Measurements from ENCODE around the gene EXOC2.
A peak's percentile ranks its signal among the peaks of the same experiment; 100 is the strongest.
"Not testable (repeated sequence)": the region's sequence is repeated elsewhere in the genome, so short reads cannot be mapped to it uniquely, and the experiment has no call there.

Gene EXOC2

DNA sequence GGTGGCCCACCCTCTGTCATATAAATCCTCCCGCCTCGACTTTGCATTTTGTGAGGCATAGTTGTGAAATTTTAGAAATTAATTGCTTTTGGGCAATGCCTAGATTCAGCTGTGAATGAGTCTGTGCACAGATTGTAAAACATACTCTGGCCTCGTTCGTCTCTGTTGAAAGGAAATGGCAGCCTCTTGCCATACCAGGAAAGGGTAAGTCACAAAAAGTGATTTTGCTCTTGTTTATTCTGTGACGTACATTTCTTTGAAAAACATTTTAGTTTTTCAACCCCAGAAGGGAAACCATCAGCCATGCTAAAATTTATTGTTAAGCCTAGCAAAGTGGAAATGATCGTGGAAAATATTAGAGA is 15.3 kb upstream of the EXOC2 start:
- no peak for DNase-seq

DNA sequence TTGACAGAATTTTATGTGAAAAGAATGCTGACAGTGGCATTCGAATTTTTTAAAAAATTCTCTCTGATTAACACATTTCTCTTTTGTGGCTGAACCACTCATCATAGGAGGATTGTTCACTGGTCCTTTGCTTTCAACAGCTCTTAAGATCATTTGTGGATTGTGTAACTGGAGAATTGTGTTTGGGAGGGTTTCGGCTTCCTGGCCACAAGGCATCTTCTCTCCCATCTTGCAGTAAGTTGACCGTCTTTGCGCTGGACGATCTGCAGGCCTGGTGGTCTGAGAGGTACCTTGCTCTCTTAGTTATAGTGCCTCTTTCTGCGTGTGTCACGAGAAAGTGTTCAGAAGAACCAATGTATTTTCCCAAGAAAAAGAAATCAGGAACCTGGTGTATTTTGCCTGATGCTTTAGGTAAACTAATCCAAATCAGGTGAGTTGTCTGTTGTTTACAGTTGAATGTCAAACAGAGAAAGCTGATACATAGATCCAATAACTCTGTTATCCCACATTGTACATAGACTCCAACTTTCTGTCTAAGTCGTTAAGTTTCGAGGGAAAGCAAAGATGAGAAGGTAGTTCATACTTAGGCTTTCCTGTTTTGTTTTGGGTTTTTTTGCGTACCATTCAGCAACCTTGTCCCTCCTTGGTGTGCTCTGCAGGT is 14.8 kb upstream of the EXOC2 start:
- DNase-seq = no peak

DNA sequence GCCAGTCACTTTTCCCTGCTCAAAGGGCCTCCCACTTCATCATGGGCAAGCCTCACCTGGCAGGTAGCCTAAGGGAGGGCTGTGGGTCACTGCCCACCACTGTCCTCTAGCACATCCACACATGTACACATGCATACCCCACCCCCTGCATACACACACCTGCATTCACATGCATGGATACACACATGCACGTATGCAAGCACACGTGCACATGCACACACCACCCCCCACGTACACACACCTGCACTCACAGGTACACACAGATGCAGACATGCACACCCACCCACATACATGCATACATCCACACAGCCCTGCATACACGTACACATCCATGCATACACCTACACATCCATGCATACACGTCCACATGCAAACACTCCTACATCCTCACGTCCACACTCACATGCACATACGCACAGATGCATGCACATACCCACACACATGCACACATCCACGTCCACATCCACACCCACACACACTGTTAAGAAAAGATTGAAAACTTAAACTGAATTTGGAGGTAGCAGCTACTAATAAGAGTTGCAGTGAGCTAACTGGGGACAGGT is 14.0 kb upstream of the EXOC2 start:
- no peak for DNase-seq

DNA sequence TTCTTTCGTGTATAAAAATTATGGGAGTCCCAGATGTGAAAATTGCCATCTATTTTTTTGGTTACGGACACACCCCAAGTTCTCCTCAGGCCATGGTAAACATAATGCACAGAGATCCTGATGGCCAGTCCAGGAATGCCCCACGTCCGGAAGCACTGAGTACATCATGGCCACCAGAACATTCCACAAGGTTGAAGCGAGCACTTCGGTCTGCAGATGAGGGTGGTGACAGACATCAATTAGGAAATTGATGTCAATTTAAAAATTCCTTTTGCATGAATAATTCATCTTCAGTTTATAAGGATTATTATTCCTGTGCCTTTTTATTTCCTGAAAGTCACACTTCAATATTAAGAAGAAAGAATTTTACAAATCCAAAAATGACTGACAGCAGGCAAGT is 13.2 kb upstream of the EXOC2 start:
- DNase-seq = no peak

DNA sequence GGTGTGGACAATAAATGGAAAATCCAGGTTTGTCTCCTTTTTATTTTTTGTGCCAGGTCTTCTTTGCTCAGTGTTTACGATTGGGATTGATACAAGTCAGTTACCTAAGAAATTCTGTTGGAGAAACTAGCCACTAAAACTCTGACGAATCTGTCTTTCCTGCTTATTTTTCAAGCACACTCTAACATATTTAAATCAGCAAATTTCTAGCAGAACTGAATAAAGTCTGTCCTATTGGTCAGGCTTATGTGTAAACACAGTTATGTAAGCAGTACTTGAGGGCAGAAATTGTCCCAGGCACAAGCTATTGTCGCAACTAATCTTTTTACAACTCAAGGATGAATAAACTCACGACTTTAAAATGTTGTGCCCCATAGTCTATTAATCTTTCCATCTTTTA is 12.1 kb upstream of the EXOC2 start:
- no peak for DNase-seq

DNA sequence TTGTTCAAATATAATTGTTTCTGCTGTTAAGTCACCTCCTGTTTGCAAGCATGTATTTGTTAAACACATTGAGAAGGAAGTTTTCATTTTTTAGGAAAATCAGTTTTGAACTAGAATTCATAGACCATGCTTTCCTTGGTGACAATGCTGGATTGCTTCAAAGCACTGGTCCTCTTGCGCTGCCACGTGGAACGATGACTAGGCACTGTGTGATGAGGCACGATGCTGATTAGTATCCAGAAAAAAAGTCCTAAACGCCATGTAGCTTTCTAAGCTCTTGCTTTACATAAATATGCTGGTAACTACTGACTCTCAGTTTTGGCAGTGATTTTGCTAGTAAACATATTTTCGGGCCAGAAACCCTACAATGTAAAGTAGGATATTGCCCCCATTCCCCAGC is 11.1 kb upstream of the EXOC2 start:
- DNase-seq = no peak

DNA sequence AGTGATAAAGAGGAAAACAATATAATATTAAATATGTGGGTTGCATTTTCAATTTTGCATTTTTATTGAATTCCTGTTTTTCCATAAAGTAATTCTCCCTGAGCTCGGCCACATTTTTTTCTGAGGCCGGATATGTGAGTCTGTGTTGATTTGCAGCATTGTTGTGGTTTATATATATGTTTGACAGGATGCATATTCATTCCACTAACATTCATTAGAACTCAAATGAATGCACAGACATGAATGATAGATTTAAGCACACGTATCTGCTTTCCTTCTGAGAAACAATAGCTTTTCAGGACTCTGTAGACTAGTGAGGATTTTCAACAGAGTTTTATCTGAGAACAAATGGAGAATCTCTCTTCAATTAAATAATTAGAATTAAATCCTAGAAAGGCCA is 10.6 kb upstream of the EXOC2 start:
- no peak for DNase-seq

DNA sequence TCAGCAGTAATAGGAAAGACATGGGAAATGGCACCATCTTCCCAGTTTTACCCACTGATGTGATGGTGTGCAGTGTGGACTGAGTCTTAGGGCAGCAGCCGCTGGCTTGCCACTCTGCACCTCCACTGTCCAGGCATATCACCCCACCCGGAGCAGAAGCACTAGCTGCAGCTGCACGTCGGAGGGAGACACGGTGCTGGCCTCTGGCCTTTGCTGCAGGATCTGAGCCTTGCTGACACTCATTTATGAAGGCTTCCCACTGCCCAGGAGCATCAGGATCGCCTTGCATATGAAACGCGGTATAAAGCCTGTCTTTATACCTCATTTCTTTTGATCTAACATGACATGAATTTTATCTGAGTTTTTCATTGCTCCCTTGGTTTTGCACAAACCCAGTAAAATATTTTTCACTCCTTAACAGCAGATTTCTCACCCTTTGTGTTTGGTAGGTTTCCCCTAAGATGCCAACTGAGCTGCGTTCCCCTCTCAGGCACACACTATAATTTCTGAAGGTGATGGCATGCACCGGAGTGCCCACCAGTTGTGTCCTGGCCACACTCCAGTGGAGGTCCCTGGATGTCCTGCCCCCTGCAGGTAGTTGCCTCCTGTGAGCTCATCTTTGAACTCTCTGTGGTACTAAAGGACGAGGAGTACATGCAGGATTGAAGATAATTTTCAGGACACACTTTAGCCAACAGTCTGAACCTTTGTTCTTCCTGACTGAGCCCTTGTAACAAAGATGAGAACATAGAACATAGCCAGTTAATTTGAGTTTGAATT is 9.0 kb upstream of the EXOC2 start:
- no peak for DNase-seq

DNA sequence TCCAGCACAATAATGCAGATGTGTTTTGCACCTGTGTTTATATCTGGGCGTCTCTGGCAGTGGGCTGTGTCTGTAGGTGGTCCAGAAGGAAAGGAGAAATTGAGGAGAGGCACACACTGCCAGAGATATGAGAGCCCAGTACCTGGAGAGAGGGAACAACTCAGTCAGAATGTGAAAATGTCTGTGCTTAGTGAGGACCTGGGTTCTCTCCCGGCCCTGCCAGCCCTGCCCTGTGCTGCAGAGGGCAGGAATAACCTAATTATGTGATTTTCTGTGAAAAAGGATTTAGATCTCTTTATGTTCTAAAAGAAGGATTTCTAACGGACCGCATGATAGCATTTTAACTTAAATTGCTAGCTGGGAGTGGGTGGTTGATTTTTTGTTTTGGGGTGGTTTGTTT is 8.3 kb upstream of the EXOC2 start:
- DNase-seq = no peak

DNA sequence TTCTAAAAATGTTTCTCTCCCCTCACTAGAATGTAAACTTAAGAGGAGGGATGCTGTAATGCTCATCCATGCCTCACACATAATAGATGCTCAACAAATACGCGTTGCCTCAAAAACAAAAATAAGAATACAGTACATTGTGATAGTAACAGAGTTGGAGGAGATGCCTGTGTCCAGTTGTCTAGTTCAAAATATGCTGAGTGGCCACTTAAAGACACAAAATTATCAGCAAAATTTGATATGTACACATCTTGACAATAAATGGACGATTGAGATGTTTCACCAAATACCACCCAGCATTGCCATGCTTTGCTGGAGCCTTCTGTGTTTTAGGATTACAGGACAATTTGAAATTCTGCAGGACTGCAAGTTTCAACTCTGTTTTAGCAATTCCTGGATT is 7.6 kb upstream of the EXOC2 start:
- DNase-seq = no peak

DNA sequence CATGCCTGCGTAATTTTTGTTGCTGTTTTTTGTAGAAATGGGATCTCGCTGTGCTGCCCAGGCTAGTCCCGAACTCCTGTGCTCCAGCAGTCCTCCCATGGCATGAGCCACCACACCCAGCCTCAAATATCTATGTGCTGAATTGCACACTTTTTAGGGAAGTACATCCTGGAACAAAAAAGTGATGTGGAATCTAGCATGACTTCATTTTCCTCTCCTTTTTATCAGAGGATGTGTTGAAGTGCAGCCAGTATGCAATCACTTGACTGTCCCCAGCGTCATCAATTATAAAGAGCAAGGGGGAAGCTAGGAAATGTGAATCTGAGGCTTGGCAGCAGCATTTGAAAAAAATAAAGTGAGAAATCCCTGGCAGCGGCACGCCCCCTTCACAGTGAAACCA is 6.4 kb upstream of the EXOC2 start:
- no peak for DNase-seq

DNA sequence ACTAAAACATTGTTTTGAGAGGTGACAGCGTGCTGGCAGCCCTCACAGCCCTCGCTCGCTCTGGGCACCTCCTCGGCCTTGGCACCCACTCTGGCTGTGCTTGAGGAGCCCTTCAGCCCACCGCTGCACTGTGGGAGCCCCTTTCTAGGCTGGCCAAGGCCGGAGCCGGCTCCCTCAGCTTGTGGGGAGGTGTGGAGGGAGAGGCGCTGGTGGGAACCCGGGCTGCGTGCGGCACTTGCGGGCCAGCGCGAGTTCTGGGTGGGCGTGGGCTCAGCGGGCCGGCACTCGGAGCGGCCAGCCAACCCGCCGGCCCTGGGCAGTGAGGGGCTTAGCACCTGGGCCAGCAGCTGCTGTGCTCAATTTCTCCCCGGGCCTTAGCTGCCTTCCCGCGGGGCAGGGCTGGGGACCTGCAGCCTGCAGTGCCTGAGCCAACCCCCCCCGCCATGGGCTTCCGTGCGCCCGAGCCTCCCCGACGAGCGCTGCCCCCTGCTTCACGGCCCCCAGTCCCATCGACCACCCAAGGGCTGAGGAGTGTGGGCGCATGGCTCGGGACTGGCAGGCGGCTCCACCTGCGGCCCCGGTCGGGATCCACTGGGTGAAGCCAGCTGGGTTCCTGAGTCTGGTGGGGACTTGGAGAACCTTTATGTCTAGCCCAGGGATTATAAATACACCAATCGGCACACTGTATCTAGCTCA is 1.6 kb upstream of the EXOC2 start:
- not testable (repeated sequence) for DNase-seq

DNA sequence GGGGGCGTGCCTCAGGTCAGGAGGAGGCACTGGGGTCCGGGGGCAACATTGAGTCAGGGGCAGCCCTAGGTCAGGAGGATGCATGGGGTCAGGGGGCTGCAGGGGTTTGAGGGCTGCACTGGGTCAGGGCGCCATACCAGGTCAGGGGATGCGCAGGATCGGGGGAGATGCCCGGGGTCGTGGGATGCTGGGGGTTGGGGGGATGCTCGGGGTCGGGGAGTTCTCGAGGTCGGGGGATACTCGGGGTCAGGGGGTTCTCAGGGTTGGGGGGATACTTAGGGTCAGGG is 727 bp upstream of the EXOC2 start:
- no peak for DNase-seq

DNA sequence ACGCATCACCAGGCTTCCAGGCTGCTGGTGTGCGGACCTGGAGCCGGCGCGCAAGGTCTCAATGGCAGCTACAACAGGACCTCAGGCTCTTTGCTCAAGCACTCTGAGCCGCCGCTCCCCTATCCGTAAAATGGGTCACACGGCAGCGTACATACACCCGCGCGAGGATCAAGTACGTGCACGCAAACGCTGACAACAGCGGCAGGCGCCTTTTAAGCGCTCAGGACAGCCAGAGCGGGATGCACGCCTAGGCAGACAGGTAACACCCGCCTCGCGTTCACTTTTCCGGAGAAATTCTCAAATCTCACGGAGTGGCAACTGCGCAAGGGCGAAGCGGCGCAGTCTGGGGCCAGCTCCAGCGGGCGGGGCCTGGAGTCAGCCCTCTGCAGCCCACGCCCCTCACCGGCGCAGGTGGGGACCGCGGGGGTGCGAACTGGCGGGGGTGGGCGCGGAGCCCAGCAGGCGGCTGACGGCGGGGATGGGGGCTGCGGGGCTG is 535 bp downstream of the EXOC2 start:
- no peak for DNase-seq

DNA sequence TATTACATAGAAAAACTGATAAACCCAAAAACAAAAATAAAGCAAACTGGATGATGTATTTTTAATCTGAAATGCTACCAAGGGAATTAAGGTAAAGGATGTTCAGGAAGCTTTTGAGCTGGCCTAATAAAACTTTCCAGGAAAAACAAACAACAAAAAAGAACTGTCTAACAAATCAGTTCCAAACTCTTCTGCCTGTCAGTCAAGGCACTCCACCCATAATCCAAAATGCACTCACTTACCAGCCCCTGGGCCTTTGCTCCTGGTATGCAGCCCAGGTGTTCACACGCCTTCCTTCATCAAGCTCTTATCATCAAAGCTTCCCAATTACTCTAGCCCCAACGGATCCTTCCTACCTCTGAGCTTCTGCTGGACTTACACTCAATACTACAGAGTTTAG is 3.7 kb downstream of the EXOC2 start:
- DNase-seq = no peak

DNA sequence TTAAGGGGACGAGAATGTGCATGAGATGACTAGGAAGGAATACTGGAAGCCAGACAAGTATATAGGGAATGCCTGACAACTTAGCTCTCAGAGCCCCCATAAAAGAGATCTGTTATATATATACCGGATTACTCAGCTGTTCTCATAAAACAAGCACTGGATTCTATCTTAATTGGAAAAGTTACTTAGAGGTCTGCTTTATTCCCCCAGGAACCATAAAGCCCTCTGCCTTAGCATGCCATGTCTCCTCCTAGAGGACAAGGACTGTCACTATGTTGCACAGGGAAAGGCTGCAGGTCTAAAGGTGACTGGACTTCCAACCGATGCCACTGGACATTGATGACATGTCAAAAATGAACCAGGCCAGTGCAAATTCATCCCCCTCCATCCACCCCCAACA is 6.4 kb downstream of the EXOC2 start:
- no peak for DNase-seq

DNA sequence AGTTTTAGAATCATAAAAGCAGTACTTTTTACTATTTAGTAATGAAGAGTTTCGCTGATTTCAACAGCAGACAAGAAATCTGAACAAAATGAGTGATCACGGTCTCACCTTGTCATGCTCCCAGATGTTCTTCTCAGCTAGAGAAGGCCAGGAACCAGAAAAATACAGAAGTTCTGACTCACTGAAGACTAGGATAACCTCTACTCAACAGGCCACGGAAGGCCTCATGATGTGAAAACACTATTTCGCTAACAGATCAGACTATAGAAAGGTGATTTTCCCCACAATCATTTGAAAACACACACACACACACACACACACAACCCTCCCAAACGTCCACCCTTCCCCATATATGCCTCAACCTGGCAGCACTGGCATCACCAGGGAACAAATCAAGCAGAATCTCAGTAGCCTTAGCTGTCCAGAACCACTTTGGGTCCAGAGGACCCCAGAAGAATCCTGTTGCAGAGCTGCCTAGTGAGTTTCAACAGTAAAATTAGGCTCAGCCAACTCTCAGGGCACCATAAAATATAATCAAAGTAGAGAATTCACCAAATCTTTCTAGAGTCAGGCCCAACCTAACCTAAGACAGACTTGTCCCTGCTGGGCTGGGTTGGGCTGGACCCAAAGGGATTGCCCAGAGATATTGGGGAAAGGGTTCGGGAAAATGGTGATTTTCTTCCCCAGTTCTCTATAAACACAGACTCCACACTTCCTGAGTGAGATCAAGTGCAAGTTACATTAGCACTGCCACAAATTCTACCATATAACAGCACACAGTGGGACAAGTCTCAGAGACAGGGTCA is 7.9 kb downstream of the EXOC2 start:
- DNase-seq = no peak

DNA sequence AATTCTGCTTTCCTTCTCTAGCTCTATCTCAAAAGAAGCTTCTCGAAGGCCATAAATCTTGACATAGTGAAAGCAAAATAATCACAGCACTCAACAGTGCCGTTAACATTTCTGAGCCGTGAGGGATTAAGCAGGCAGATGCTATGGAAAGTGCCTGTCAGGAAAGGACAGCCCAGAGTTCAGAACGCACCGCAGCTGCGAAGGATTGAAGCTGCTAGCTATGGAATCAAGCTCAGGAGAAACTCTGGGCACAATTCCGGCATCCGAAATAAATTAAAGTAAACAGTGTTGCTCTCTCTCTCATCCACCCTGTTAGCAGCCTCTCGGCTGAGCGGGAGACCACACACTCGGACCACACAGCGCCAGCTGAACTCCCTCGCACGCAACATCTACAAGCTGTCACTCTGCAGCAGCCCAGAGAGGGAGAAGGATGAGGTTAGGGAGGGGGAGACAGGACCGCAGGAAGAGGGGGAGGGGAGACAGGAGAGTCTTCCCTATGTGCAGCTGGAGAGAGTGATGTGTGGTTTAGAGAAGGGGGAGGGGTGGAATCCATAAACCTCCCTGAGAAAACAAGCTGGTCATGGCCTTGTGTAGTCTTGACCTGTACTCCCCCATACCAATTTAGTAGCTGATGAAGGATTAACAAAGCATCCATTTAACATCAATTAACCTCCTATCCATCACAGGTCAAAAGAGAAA is 9.0 kb downstream of the EXOC2 start:
- DNase-seq = peak; percentile 65

DNA sequence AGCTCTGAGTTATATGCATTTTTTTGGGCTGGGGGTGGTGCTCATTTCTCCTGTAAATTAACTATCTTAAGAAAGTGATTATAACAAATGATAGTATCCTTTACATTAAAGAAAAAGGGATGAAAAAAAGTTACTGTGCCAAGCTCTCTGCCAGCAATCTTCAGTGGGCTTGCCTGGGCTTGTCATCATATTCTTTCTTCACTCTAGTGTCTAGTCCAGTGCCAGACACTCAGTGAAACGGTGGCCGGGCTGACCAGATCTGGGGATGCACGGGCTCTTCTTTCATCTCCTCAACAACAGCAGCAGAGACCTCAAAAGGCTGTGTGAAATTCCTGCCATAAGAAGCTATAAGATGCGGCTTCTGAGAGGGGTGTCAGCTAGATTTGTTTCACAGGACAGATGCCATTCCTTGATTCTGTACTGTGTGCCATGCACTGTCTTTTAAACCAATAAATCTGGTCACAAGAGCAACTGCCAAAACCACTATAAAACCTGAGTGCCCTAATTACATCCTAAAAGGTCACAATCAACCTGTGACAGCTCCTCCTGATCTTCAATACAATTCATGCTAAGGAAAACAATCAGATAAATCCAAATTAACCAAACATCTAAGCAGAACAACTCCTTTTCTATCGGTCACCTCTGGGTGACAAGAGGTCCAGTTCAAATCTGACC is 12.1 kb downstream of the EXOC2 start:
- DNase-seq = no peak

DNA sequence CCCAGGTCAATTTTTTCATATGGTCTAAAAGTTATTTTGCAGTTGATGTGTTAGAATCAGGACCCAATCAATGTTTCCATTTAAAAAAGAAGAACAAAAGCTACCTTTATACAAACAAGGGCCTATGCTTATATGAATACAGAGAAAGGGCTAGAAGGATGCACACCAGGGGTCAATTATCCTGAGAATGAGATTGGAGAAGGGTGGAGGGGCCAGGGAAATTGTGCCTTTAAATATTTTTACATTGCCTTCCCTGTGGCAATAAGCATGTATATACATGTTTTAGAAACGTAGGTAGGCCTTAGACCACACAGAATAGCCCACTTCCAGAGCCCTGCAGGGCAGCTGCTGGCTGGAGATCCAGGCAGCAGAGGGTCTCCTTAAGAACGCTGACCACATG is 12.7 kb downstream of the EXOC2 start:
- DNase-seq = no peak

DNA sequence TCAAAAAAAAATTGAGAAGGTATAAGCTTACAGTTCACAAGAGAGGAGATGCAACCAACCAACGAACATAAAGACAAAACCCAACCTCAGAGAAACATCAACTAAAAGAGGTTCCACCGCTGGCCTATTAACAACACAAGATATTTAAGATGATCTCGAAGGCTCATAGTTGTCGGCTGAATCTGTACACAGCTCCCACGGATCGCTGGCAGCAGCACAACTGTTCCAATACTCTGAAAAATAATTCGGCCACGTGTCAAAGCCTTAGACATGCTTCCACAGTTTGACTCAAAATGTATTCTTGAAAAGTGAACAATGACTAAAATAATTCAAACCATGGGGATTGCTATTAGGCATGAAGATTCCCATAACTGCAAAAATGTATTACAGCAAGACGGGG is 13.7 kb downstream of the EXOC2 start:
- DNase-seq = no peak

DNA sequence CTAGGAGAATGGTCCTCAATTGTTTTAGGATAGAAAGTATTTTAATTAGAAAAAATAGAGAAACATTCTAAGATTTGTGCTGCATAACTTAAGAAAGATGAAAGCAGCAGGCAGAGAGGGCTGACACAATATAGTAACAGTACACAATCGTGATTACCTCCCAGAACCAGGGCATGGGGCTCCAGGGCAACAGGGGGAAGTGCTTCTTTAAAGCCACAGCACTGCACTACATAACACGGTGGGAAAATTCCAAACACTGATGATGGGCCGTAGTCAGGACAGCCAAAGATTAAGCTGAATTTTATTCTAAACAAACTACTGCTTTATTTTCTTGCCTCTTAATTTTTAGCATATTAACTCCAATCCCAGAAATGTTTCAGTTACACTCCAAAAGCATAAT is 14.4 kb downstream of the EXOC2 start:
- no peak for DNase-seq

Data from NCI-H510A (cell line).